Measurements from ENCODE around the gene CD248.

GRCh38 chr11:66282468-66283455, 34.1 kb downstream of the CD248 start:
- TF ChIP-seq CTCF (IDR thresholded peaks at IDR 0.05; ENCODE audit: insufficient read depth, low read length, poor library complexity, severe bottlenecking): peak; percentile 79
- TF ChIP-seq EZH2phosphoT487 (conservative IDR thresholded peaks at IDR 0.05; ENCODE audit: low read length): no peak
